RWPE2 (cell line): Measurements from ENCODE around the gene ARL10.

ENCODE experiments used
- ATAC-seq: fragments of 200-7000 bp; cut with Tn5 transposase; 3 replicates; pipeline ENCODE4 v1.9.1; 2021; ENCODE audit warnings: low read depth
- DNase-seq: peaks from one replicate; pipeline ENCODE4 v3.0.0-alpha.2; 2020; ENCODE audit warnings: low spot score
- H3K27ac ChIP-seq: fragments of 450-650 bp; 2 replicates; pipeline ENCODE4 v1.5.1; 2017; ENCODE audit warnings: mild to moderate bottlenecking; ENCODE audit not compliant: poor library complexity, severe bottlenecking
- H3K27me3 ChIP-seq: fragments of 250-450 bp; sonication (Bioruptor Pico); 2 replicates; pipeline ENCODE4 v1.5.1; 2021; ENCODE audit warnings: mild to moderate bottlenecking, moderate library complexity; ENCODE audit not compliant: insufficient read depth, poor library complexity, severe bottlenecking
- H3K36me3 ChIP-seq: fragments of 250-450 bp; sonication (Bioruptor Pico); 2 replicates; pipeline ENCODE4 v1.5.1; 2020; ENCODE audit warnings: low read depth, mild to moderate bottlenecking, moderate library complexity
- H3K4me1 ChIP-seq: fragments of 250-450 bp; sonication (Bioruptor Pico); 2 replicates; pipeline ENCODE4 v1.5.1; 2021; ENCODE audit warnings: mild to moderate bottlenecking, moderate library complexity; ENCODE audit not compliant: insufficient read depth, poor library complexity, severe bottlenecking
- H3K4me3 ChIP-seq: fragments of 250-450 bp; sonication (Bioruptor Pico); 2 replicates; pipeline ENCODE4 v1.5.1; 2021; ENCODE audit warnings: mild to moderate bottlenecking, moderate library complexity; ENCODE audit not compliant: severe bottlenecking
- H3K9me3 ChIP-seq: fragments of 250-450 bp; sonication (Bioruptor Pico); 2 replicates; pipeline ENCODE4 v1.5.1; 2021; ENCODE audit warnings: mild to moderate bottlenecking, moderate library complexity; ENCODE audit not compliant: severe bottlenecking
- TF ChIP-seq, protein P1 (sequence below): fragments of 450-650 bp; IDR thresholded peaks from one replicate; pipeline ENCODE4 v1.5.1; 2017; ENCODE audit warnings: mild to moderate bottlenecking, moderate library complexity; ENCODE audit not compliant: poor library complexity, severe bottlenecking

The ARL10 gene

DNA sequence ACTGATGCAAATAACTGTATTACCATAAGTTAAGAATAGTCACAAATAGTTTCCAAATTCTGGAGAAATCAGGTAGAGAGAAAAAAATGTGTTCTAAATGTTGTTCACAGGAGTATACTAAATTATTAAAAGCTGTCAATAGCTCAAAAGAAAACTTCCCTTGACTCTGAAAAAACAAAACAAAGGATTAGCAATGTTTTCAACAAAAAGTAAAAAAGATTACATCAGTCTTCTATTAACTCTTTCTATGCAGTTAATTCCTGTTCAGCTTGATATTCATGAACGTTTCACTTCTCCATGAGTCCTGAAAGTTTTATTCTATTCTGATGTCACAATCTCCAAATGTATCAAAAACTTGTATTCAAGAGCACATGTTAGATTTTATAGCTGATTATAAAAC is 60.5 kb downstream of the ARL10 start:
- Histone ChIP-seq H3K4me3 (no peak overlapping the region), H3K36me3 (no peaks in the 10 kb centered on the region), H3K9me3 (no peaks in the 10 kb centered on the region), H3K4me1 (peaks cover 8% of the 10 kb centered on the region), H3K27me3 (no peaks in the 10 kb centered on the region), H3K27ac (no peak overlapping the region)
- DNase-seq: no peak
- TF ChIP-seq, protein P1, sequence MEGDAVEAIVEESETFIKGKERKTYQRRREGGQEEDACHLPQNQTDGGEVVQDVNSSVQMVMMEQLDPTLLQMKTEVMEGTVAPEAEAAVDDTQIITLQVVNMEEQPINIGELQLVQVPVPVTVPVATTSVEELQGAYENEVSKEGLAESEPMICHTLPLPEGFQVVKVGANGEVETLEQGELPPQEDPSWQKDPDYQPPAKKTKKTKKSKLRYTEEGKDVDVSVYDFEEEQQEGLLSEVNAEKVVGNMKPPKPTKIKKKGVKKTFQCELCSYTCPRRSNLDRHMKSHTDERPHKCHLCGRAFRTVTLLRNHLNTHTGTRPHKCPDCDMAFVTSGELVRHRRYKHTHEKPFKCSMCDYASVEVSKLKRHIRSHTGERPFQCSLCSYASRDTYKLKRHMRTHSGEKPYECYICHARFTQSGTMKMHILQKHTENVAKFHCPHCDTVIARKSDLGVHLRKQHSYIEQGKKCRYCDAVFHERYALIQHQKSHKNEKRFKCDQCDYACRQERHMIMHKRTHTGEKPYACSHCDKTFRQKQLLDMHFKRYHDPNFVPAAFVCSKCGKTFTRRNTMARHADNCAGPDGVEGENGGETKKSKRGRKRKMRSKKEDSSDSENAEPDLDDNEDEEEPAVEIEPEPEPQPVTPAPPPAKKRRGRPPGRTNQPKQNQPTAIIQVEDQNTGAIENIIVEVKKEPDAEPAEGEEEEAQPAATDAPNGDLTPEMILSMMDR: no peak
- no peak for ATAC-seq

DNA sequence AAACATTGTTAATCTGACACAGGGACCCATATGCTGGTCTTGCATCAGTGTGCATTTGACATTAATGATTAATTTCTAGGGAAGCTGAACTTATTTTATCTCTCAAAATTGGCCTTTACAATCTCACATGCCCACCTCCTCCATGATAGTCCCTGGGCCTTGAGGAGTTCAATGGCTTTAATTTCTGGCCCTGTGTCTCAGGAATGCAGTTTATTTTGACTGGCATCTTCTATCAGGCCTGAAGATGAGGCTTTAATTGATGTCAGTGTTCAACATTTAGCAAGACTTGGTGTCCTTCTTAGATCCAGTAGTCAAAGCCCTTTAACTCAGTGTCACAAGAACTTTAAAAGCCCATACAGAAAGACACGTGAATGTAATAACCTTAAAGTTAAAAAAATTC is 61.6 kb downstream of the ARL10 start:
- no peak for DNase-seq
- peaks cover 8% of the 10 kb centered on the region for H3K4me1 ChIP-seq
- H3K27ac ChIP-seq: no peak overlapping the region
- TF ChIP-seq, protein P1: no peak
- no peak for ATAC-seq
- H3K9me3 ChIP-seq: no peaks in the 10 kb centered on the region
- H3K36me3 ChIP-seq: no peaks in the 10 kb centered on the region
- H3K27me3 ChIP-seq: no peaks in the 10 kb centered on the region
- H3K4me3 ChIP-seq: no peak overlapping the region

DNA sequence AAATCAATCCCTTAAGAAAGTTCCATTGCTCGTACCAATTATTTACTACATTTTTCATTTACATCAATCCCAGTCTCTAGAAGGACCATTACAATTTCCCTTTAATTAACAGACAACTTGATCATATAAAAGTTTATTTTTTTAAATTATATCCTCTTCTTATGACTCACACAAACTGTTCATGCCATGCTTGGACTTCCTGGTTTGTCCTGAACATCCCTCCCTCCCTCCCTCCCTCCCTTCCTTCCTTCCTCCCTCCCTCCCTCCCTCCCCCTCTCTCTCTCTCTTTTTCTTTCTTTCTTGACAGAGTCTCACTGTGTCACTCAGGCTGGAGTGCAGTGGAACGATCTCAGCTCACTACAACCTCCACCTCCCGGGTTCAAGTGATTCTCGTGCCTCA is 62.7 kb downstream of the ARL10 start:
- DNase-seq (no peak), ATAC-seq (peak; percentile 48; the same call in 1 of the 3 replicates)
- no peaks in the 10 kb centered on the region for H3K9me3 ChIP-seq
- TF ChIP-seq, protein P1: no peak
- no peaks in the 10 kb centered on the region for H3K27me3 ChIP-seq
- peak overlapping the region; percentile 27 for H3K27ac ChIP-seq
- no peak overlapping the region for H3K4me3 ChIP-seq
- H3K36me3 ChIP-seq: no peaks in the 10 kb centered on the region
- peaks cover 8% of the 10 kb centered on the region for H3K4me1 ChIP-seq

DNA sequence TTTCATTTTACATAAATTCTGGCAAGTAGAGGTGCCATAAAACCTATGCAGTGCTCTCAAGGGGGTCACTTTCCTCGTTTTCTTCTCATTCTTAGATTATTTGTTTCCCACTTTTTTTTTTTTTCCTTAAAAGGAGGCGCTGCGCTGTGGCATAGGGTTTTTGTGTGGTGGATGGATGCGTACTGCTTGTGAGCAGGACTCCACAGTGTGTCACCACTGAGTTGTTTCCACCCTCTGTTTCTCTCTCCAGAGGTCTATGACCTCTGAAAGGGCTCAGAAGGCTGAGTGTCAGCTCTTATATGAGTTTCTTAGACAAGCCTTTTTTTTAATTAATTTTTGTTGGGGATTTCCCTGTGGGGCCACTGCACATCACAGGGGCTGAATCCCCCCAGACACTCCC is 64.7 kb downstream of the ARL10 start:
- no peaks in the 10 kb centered on the region for H3K27me3 ChIP-seq
- no peaks in the 10 kb centered on the region for H3K36me3 ChIP-seq
- ATAC-seq: no peak
- TF ChIP-seq, protein P1: peak; percentile 6
- no peak overlapping the region for H3K27ac ChIP-seq
- peaks cover 8% of the 10 kb centered on the region for H3K4me1 ChIP-seq
- no peak overlapping the region for H3K4me3 ChIP-seq
- no peak for DNase-seq
- H3K9me3 ChIP-seq: no peaks in the 10 kb centered on the region
